NCI-H2196 treated with DMSO at 0.1 percent for 48 hours (cell line): Measurements from ENCODE around the gene FAM204A.

Experiments
- DNase-seq: peaks from one replicate; lab custom pipeline; 2025; ENCODE audit not compliant: unreplicated experiment; lab: John Stamatoyannopoulos, UW

Gene FAM204A

DNA sequence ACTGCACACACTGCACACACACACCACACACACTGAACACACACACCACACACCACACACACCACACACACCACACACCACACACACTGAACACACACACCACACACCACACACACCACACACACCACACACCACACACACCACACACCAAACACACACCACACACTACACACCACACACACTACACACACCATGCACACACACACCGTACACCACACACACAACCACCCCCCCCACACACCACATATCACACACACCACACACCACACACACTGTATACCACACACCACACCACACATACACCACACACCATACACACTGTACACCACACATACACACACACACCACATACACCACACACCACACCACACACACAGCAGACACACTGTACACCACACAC, 59.5 kb downstream of the FAM204A start:
- DNase-seq = no peak

- DNase-seq = no peak
Observed at GRCh38 chr10:118278649-118279048, 63.5 kb downstream of the FAM204A start.

GRCh38 chr10:118277871-118278270, 64.3 kb downstream of the FAM204A start:
- DNase-seq = no peak

DNA sequence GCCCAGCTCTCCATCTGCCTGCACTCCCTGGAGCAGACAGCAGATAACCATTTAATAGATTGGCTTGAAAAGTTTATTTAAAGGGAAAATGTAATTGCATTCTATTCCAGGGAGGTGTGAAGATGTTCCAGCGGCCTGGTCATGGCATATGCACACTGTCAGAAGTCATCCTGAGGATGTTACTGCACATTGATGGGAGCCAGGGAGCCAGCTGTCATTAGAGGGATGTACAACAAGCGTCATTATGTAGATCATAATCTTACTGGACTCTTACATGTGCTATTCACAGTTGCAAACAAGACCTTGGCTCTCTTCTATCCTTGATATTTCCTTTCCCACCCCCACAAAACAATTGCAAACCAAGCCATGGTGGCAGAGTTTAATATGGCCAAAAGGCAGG, 65.4 kb downstream of the FAM204A start:
- no peak for DNase-seq

- no peak for DNase-seq
Observed at GRCh38 chr10:118276204-118276603, 65.9 kb downstream of the FAM204A start.

- no peak for DNase-seq
Observed at GRCh38 chr10:118273662-118274061, 68.5 kb downstream of the FAM204A start.

- no peak for DNase-seq
Observed at GRCh38 chr10:118272767-118273166, 69.4 kb downstream of the FAM204A start.

GRCh38 chr10:118272149-118272721, 69.9 kb downstream of the FAM204A start:
- DNase-seq = no peak

GRCh38 chr10:118271671-118272070, 70.5 kb downstream of the FAM204A start:
- no peak for DNase-seq

- DNase-seq = no peak
Observed at GRCh38 chr10:118266098-118266748, 75.9 kb downstream of the FAM204A start.

DNA sequence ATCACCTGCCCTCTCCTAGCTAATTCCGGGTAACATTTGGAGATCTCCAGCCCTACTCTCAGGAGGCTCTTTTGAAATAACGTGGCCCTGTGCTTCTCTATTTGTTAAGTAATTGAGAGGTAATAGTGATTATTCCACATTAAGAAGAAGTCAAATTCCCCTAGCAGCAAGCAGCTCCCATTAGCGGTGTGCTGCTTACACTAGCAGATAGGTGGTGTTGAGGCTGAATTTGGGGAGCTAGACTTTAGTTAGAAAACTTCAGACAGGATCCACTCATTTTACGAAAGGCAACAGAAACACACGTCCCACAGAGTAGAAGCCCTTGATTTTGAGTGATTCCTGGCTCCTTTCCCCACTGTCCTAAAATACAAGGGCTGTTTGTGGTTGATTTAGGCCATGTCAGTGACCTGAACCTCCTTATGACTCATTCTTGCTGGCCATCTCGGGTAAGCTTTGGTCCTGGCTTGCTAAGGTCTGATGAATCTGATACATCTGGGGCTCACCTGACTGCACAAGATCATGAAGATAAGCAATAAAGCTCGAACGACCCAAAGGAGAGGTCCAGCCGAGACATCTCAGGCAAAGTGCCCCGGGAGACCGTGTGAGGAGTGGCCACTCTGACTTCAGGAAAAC, 77.2 kb downstream of the FAM204A start:
- no peak for DNase-seq

GRCh38 chr10:118264252-118264651, 77.9 kb downstream of the FAM204A start:
- no peak for DNase-seq

DNA sequence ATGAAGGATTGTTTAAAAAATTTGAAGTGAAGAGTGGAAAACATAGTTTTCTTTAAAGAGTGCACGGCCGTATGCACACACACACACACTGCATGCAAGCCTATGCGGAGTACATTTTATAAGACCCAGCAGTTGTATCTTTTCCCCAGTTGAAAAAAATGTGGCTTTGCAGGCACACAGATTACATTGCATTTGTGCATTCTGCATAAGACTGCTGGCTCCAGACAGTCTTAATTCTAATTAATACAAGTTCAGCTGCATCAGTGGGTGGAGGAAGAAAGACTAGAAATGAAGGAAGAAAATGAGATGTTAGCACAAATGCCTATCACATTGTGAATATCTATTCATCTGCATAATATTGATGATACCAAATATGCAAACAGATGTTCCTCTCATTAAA, 79.6 kb downstream of the FAM204A start:
- DNase-seq = no peak

DNA sequence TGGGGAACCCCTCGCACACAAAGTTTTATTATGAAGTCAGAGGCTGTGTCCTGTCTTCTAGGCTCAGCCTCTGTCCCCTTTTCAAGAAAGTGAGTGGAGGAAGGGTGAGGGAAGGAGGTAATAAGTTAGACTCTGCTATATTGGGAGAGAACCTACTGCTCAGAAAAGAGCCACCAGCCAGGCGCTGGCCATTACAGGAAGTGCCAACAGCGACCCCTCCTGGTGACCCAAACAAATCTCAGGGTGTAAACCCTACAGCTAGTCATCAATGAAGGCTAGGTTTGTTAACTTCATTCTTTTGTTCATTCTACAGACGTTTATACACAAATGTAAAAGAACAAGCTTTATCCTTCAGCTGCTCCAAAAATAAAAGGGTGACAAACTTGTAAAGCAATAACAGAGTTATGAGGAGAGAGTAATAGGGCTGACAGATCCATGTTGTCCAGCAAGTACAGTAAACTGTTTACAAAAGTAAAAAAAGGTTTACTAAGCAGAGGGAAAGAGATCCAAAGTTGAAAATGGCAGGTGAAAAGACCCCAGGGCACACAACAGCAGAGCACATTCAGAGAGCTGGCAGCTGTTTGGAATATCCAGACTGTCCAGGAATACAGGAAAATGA, 82.7 kb downstream of the FAM204A start:
- DNase-seq = no peak

- DNase-seq = no peak
Observed at GRCh38 chr10:118258285-118258684, 83.8 kb downstream of the FAM204A start.

GRCh38 chr10:118256825-118257570, 85.1 kb downstream of the FAM204A start:
- no peak for DNase-seq

DNA sequence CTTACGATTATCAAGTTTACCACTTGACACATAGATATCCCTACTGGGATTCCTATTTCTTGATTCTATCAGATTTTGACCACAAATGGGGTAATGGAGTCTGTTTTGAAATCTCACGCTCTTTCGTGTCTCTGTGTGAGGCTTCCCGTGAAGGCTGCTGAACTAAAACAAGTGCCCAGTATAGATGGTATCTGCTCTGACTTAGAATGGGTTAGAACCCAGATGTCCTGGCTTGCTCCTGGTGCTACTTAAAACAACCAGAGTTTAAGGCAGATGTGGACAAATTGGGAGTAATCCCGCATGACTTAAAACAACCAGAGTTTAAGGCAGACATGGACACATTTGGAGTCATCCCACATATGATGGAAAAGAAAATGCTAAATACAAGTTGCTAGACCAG, 85.9 kb downstream of the FAM204A start:
- DNase-seq = no peak

GRCh38 chr10:118255355-118255754, 86.8 kb downstream of the FAM204A start:
- DNase-seq = no peak

GRCh38 chr10:118254654-118255053, 87.5 kb downstream of the FAM204A start:
- no peak for DNase-seq

DNA sequence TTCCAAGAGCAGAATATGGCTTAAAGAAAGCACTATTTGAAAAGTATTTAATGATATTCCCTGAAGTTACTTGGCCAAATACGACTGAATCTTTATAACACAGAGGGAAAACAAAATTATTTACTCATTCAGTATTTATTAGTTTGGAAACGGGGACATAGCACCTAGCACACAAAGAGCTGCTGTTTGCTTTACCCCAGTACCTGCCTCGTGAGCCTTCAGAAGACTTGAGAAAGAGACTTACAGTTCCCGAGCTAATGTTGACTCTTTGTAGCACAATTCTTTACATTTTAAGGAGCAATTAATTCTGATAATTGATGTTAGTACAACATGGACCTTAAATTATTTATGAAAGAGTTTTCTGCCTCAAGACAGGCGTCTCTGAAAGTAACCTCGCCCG, 88.7 kb downstream of the FAM204A start:
- DNase-seq = no peak

- peak; percentile 4 for DNase-seq
Observed at GRCh38 chr10:118251791-118252190, 90.3 kb downstream of the FAM204A start.
